Activated CD4-positive, alpha-beta T cell treated with anti-CD3 and anti-CD28 coated beads, Interleukin-10, Interleukin-2, amounts not matched to agents 100 ng/mL and 50 ng/mL, durations not matched to agents 16 hours and 8 hours (primary cell): ENCODE results near the gene TBCD.

ENCODE experiments used
- DNase-seq: peaks from one replicate; pipeline ENCODE4 v3.0.0-alpha.2; 2020

TBCD gene

GRCh38 chr17:82889496-82890338 is 137.9 kb downstream of the TBCD start:
- no peak for DNase-seq

GRCh38 chr17:82890339-82890730 is 138.5 kb downstream of the TBCD start:
- DNase-seq = no peak

DNA sequence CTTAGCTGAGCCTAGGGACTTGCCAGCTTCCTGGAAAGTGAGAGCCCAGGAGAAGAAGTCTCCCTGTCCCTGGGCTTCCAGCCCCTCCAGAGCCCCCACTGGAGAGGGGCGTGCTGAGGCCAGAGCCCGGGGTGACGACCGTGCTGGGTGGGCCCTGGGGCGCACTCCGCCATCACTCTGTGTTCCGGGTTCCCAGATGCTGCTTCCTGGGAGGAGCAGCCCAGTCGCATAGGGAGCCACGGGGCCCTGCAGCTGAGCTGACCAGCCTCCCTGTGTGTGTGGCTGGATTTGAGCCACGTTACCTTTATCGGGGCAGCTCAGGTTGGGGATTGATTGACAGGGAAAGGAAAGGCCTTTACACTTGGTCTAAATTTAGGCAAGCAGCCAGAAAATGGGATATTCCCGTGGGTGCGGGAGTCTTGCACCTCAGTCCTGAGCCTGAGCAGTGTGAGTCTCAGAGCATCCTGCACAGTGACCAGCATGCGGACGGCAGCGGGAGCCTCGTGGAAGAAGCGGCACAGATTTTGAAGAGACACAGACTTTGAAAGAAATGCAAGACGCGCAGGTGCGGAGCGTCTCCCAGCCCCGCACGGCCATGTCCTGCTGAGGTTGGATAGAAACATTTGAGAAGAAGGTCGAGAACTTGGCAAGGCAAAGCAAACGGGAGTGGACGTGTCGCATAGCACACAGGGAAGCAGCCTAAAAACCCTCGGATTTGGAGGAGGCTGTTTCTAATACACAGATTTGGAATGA is 139.2 kb downstream of the TBCD start:
- DNase-seq = no peak

DNA sequence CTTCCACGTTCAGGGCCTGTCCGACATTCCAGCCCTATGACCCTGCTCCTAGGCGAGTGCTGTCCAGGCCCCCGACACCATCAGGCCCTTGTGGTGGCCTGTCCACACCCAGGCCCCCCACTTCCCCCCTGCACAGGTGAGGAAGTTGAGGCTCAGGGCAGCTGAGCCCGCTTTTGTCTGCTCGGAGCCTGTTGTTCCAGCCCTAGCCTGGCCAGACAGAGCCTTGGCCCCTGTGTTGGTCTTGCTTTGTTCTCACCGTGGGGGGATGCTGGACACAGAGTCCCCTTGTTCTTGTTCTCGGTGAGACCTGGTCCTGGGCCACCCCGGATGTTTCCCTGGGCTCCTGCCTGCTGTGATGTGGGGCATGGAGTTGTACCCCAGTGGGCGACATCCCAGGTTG is 140.0 kb downstream of the TBCD start:
- DNase-seq = no peak

DNA sequence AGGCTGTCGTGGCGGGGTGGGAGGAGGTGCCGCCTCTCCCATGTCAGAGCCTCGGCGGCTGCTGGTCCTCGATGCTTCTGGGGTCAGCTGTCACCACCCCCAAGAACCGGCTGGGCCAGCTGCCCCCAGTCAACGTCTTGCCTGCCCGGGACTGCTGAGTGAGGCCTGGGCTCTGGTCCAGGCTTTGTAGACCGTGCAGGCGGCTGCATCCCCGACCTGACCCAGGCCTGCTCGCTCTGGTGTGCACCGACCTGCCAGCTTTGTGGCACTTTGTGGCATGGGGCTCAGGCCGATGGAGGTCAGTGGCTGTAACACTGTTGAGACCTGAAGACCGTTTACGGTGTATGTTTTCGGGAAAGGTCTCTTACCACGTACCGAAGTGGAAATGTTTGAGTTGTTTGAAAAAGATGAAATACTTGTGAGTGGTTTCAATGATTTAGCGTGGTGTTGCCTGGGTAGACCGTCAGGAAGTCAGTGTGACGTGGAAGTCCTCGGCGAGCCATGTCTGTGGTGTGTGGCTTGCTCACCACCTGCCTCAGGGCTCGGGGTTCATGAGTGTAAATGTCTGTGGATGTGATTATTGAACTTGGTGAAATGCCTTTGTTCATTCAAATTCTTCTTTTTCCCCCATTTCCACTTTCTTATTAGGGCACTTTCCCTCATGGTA is 141.2 kb downstream of the TBCD start:
- DNase-seq = peak; percentile 59

DNA sequence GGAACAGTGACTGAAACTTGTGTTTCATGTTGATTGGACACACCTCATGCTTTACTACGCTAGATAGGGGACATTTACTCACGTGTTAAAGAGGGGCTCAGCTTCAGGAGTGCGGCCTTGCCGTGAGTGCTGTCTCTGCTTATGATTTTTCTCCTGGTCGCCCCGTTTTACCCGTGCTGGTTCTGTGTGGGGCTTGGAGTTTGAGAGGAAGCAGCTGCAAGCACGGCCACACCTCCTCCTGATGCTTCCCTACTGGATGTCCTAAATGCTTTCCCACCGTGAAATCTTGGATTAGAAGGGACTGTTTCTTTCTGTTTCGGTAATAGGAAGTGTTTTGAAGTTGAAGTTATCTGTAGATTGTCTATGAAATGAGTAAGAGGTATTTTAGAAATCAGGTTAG is 141.9 kb downstream of the TBCD start:
- DNase-seq = no peak

- DNase-seq = no peak
Observed at GRCh38 chr17:82894389-82894788, 142.5 kb downstream of the TBCD start.

DNA sequence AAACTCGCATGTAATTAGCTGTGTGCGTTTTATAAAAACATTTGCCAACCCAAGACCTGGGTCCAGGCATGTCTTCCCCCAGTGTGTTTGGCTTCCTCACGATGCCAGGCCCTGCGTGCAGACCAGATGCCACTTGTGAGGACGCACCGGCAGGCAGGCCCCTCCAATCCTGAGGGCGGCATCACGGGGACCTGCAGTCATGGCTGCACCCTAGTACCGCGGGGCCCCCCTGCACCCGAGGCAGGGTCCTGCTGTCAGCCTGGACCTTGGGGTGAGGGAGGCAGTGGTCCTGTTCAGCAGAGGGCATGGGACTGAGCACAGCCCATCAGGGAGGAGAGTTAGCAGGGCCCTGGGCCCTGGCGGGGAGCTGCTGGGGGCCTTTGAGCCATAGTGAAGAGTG is 143.2 kb downstream of the TBCD start:
- no peak for DNase-seq

DNA sequence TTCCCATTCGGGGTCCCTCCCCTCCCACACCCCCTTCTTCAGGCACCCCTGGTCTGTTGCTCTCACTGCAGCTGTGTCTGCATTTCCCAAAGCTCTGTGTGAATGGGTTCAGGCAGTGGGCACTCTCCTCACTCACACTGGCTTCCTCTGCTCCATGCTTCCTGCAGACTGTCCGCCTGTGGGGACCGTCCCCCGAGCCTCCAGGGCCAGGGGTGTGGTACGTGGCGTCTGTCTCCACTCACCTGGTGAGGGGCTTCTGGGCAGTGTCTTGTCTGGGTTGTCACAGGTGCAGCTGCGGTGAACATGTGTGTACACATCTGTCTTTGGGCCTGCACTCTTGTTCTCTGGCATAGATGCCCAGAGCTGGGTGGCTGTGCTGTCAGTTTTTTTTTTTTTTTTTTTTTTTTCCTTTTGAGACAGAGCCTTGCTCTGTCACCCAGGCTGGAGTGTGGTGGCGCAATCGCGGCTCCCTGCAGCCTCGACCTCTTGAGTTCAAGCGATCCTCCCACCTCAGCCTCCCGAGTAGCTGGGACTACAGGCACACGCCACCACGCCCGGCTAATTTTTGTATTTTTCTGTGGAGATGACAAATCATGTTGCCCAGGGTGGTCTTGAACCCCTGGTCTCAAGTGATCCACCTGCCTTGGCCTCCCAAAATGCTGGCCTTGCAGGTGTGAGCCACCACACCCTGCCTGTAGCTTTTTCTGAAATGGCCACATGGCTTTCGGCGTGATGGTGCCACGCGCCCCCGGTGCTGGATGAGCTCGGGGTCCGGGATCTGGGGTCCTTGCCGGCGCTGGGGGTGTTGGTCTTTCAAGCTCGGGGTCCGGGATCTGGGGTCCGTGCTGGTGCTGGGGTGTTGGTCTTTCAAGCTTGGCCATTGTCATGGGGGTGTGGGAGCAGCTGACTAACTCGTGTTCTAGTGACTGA is 144.5 kb downstream of the TBCD start:
- no peak for DNase-seq

DNA sequence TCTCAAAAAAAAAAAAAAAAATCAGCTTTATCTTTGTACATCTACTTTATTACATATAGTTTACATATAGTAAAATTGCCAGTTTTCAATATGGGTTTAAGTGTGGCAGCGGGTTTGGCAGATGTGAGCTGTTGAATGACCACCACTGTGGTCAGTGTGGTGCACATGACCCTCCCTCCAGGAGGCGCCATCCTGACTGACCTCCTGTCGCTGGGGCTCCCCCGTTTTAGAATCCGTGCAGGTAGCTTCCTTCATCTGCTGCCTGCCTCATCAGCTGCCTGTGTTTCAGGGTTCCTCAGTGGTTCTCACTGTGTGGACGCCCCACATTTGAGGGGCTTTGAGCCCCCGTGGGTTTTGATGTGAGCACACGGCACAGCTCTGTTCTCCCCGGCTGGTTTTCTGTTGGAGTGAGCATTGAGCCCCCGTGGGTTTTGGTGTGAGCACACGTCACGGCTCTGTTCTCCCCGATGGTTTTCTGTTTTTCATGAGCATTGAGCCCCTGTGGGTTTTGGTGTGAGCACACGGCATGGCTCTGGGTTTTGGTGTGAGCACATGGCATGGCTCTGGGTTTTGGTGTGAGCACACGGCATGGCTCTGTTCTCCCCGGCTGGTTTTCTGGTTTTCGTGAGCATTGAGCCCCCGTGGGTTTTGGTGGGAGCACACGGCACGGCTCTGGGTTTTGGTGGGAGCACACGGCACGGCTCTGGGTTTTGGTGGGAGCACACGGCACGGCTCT is 145.8 kb downstream of the TBCD start:
- no peak for DNase-seq

DNA sequence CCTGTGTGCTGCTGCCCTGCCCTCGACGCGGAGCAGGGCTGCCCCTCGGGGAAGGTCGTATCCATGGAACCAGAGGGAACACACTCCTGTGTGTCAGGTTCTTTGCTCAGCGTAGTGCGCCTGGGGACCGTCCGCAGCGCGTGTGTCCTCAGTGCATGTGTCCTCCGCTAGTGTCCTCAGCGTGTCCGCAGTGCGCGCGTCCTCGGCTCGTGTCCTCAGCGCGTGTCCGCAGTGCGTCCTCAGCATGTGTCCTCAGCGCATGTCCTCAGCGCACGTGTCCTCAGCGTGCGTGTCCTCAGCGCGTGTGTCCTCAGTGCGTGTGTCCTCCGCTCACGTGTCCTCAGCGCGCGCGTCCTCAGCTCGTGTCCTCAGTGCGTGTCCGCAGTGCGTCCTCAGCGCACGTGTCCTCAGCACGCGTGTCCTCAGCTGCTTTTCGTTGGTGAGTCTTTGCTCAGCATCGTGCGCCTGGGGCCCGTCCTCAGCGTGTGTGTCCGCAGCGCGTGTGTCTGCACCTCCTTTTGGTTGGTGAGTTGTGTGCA is 147.2 kb downstream of the TBCD start:
- no peak for DNase-seq

GRCh38 chr17:82899941-82900340 is 148.1 kb downstream of the TBCD start:
- DNase-seq = no peak

GRCh38 chr17:82900741-82901140 is 148.9 kb downstream of the TBCD start:
- DNase-seq = no peak

- no peak for DNase-seq
Observed at GRCh38 chr17:82901356-82901755, 149.5 kb downstream of the TBCD start.

- DNase-seq = no peak
Observed at GRCh38 chr17:82901856-82902255, 150.0 kb downstream of the TBCD start.

DNA sequence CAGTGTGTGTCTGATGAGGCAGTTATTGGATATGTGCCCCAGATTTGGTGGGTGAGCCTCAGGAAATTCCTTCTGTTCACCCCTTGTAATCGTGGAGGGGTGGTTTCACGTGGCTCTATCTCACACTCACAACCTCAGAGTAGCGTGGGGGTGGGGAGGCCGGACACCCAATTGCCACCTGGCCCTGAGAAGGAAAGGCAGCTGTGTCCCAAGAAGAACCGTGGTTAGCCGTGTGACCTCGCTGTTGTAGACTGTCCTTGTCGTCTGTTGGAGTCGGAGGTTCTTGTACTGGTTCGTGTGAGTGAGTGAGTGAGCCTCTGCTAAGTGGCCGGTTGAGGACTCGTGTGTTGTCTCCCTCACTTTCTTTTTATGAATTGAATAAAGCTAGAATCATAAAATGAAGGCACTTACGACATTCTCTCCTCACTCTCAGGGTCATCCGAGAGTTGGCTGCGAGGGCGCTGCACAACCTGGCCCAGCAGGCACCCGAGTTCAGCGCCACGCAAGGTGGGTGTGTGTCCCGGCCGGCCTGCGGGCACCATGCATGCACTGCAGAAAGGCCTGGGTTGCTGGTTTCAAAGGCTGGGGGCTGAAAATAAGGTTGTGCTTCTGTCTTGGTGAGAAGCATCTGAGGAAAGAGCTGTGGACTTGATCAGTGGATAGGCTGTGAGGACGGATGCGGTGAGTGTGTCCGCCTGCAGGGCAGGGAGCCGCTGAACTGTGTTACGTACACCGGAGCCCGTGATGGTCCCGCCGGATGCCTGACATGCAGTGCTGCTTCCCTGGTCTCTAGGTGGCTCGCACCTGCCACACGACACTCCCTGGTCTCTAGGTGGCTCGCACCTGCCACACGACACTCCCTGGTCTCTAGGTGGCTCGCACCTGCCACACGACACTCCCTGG is 151.4 kb downstream of the TBCD start:
- DNase-seq = no peak

DNA sequence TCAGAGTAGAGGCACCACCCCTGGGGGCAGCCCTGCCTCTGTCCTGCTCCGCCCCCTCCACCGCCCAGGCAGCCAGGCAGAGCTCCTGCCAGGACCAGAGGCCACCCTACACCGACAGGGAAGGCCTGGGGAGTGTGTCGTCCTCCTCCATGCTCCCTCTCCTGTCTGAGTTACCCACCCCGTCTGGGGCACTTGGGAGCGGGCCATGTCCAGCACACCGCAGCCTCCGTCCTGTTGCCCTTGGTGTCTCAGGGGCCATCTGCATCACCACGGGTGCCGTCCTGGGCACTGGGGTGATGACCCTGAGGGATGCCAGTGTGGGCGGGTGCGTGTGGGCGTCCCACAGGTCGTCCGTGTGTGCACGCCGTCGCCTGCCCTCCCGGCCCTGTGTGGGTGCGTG is 153.3 kb downstream of the TBCD start:
- no peak for DNase-seq

GRCh38 chr17:82907797-82908542 is 156.1 kb downstream of the TBCD start:
- DNase-seq = no peak

DNA sequence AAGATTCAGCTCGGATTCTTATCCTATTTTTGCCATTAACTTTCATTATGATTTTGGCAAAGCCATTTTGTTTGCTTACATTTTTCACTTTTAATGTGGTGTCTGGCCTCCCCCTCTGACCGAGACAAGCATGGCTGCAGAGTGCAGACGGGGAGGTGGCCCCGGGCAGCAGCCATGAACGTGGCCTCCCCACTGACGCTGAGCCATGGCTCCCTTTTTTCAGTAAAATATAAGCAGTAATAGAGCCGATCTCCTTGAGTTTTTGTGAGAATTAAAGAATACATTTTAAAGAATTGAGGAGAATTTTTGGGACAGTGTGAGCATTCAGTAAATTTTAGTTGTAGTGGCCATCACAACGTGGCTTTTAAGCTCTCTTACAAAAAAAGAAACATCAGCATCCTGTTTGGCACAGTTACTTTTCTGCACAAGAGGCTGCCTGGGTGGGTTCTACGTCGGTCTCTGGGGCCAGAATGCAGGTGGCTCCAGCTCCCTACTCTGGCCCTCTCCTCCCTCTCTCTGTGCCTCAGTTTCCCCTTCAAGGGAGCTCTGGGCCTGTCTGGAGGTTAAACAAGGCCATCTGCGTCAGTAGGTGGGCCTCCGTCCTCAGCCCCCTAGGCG is 156.8 kb downstream of the TBCD start:
- no peak for DNase-seq
